Activated B cell treated with CpG ODN at 0.5 μM for 24 hours (primary cell): ENCODE data around the gene LGALS1. TPM values are rescaled to one million over a fixed set of nuclear protein-coding genes. Genes with fewer than 3 reads are reported as not detected.
"Not testable (repeated sequence)": the region's sequence is repeated elsewhere in the genome, so short reads cannot be mapped to it uniquely, and the experiment has no call there.

ENCODE experiments used
- ATAC-seq: fragments of 200-7000 bp; cut with Tn5 transposase; one replicate; pipeline ENCODE4 v1.10.0; 2021; ENCODE audit warnings: low read depth, mild to moderate bottlenecking, moderate library complexity
- CTCF ChIA-PET: fragments of 350-600 bp; sonication (Branson Sonifier 250); formaldehyde crosslinking; loops from one replicate; lab custom pipeline; 2021; ENCODE audit warnings: antibody characterized with exemption; lab: Charles Lee
- POLR2A ChIA-PET: fragments of 350-600 bp; sonication (Branson Sonifier 250); formaldehyde crosslinking; loops from one replicate; lab custom pipeline; 2021; ENCODE audit warnings: antibody characterized with exemption; lab: Charles Lee
- DNase-seq: peaks from one replicate; pipeline ENCODE4 v3.0.0; 2022
- H3K27ac Mint-ChIP-seq: one replicate; pipeline ENCODE4 v1.8.0; 2020; ENCODE audit warnings: mixed read lengths
- H3K27me3 Mint-ChIP-seq: one replicate; pipeline ENCODE4 v1.8.0; 2021; ENCODE audit warnings: mixed read lengths
- H3K36me3 Mint-ChIP-seq: one replicate; pipeline ENCODE4 v1.8.0; 2021; ENCODE audit warnings: low read depth, mixed read lengths
- H3K4me1 Mint-ChIP-seq: one replicate; pipeline ENCODE4 v1.8.0; 2021; ENCODE audit warnings: mixed read lengths
- H3K4me3 Mint-ChIP-seq: one replicate; pipeline ENCODE4 v1.8.0; 2020; ENCODE audit warnings: mild to moderate bottlenecking, mixed read lengths
- H3K9me3 Mint-ChIP-seq: one replicate; pipeline ENCODE4 v1.8.0; 2020; ENCODE audit warnings: mixed read lengths
- CTCF ChIP-seq: fragments of 200-600 bp; IDR thresholded peaks from one replicate; pipeline ENCODE4 v1.8.0; 2022; ENCODE audit warnings: antibody characterized with exemption, mild to moderate bottlenecking
- intact Hi-C: fragments of 100-400 bp; cut with micrococcal nuclease; formaldehyde crosslinking; loops from one replicate; pipeline ENCODE4 v1.15.1; 2024
- total RNA-seq: library from RNA; stranded (reverse); gene quantifications from 2 replicates; pipeline ENCODE4 v1.2.3, GENCODE V29; 2022

LGALS1 gene
- total RNA-seq, 1 donor from 2014 or later = 230 TPM

- intact Hi-C loops = no loop called here
- CTCF ChIA-PET = no interaction called here
- Mint-ChIP-seq H3K27me3 (no peaks in the 10 kb centered on the region), H3K9me3 (no peaks in the 10 kb centered on the region), H3K36me3 (no peaks in the 10 kb centered on the region), H3K27ac (no peak overlapping the region), H3K4me3 (no peak overlapping the region), H3K4me1 (no peaks in the 10 kb centered on the region)
- TF ChIP-seq CTCF = no peak
- no peak for DNase-seq
- no peak for ATAC-seq
- POLR2A ChIA-PET = interaction anchor here (0.6 kb wide), 1 partner anchor 18 kb away, joined by 9 read pairs; no protein-coding TSS in a partner anchor
Observed at GRCh38 chr22:37711490-37711889, 36.1 kb downstream of the LGALS1 start.

- CTCF ChIA-PET = no interaction called here
Observed at GRCh38 chr22:37713761-37714160, 38.3 kb downstream of the LGALS1 start.

GRCh38 chr22:37714634-37715033 is 39.2 kb downstream of the LGALS1 start:
- no peak for TF ChIP-seq CTCF
- Mint-ChIP-seq H3K27me3 (no peaks in the 10 kb centered on the region), H3K27ac (no peak overlapping the region), H3K4me3 (no peak overlapping the region), H3K4me1 (no peaks in the 10 kb centered on the region), H3K36me3 (no peaks in the 10 kb centered on the region), H3K9me3 (no peaks in the 10 kb centered on the region)
- CTCF ChIA-PET = no interaction called here
- POLR2A ChIA-PET = no interaction called here
- DNase-seq (no peak), ATAC-seq (no peak)
- intact Hi-C loops = no loop called here

More at GRCh38 chr22:37713761-37714160, 38.3 kb downstream of the LGALS1 start:
- Mint-ChIP-seq H3K4me1 (no peaks in the 10 kb centered on the region), H3K4me3 (no peak overlapping the region), H3K27me3 (no peaks in the 10 kb centered on the region), H3K9me3 (no peaks in the 10 kb centered on the region), H3K27ac (no peak overlapping the region), H3K36me3 (no peaks in the 10 kb centered on the region)
- intact Hi-C loops = no loop called here
- TF ChIP-seq CTCF = no peak
- POLR2A ChIA-PET = no interaction called here
- DNase-seq = no peak
- no peak for ATAC-seq

GRCh38 chr22:37715760-37716159 is 40.3 kb downstream of the LGALS1 start:
- ChIA-PET CTCF (no interaction called here), POLR2A (no interaction called here)
- Mint-ChIP-seq H3K9me3 (no peaks in the 10 kb centered on the region), H3K4me3 (no peak overlapping the region), H3K27ac (no peak overlapping the region), H3K27me3 (no peaks in the 10 kb centered on the region), H3K4me1 (no peaks in the 10 kb centered on the region), H3K36me3 (no peaks in the 10 kb centered on the region)
- no peak for TF ChIP-seq CTCF
- DNase-seq = no peak
- intact Hi-C loops = no loop called here
- ATAC-seq = no peak

GRCh38 chr22:37716708-37717107 is 41.3 kb downstream of the LGALS1 start:
- Mint-ChIP-seq H3K4me3 (no peak overlapping the region), H3K9me3 (no peaks in the 10 kb centered on the region), H3K4me1 (no peaks in the 10 kb centered on the region), H3K36me3 (no peaks in the 10 kb centered on the region), H3K27ac (no peak overlapping the region), H3K27me3 (no peaks in the 10 kb centered on the region)
- CTCF ChIA-PET = no interaction called here
- DNase-seq = no peak
- ATAC-seq = no peak
- no peak for TF ChIP-seq CTCF
- POLR2A ChIA-PET = no interaction called here
- intact Hi-C loops = no loop called here

GRCh38 chr22:37717235-37717634 is 41.8 kb downstream of the LGALS1 start:
- POLR2A ChIA-PET, DNase-seq, intact Hi-C loops, ATAC-seq, H3K4me1 Mint-ChIP-seq, CTCF ChIA-PET, H3K36me3 Mint-ChIP-seq, H3K27me3 Mint-ChIP-seq, H3K9me3 Mint-ChIP-seq, H3K4me3 Mint-ChIP-seq, H3K27ac Mint-ChIP-seq: not testable (repeated sequence)

GRCh38 chr22:37717746-37718305 is 42.4 kb downstream of the LGALS1 start:
- H3K9me3 Mint-ChIP-seq, intact Hi-C loops, H3K4me1 Mint-ChIP-seq, H3K27me3 Mint-ChIP-seq, H3K27ac Mint-ChIP-seq, POLR2A ChIA-PET, H3K36me3 Mint-ChIP-seq, DNase-seq, ATAC-seq, CTCF ChIA-PET, H3K4me3 Mint-ChIP-seq: not testable (repeated sequence)
